SK-N-SH (cell line): Measurements from ENCODE around the gene PHACTR3. TPM values are rescaled to one million over a fixed set of nuclear protein-coding genes. Genes with fewer than 3 reads are reported as not detected.

Source experiments
- CTCF ChIA-PET: fragments of 300-600, 350-600 bp; formaldehyde crosslinking; extraction: SDS; loops from one replicate; lab custom pipeline; 2021; lab: Yijun Ruan, JAX
- POLR2A ChIA-PET: fragments of 350-600 bp; sonication (Branson Sonifier 250); formaldehyde crosslinking; extraction: SDS; loops from one replicate; lab custom pipeline; 2020; ENCODE audit warnings: antibody characterized with exemption, inconsistent platforms; lab: Yijun Ruan, JAX
- DNase-seq: peaks from one replicate; pipeline ENCODE4 v3.0.0; 2012
- H2AFZ ChIP-seq: fragments of 200-600 bp; sonication (generic); 2 replicates; pipeline ENCODE4 v1.8.1; 2016; ENCODE audit warnings: antibody characterized with exemption, mild to moderate bottlenecking, low read depth
- H3F3A ChIP-seq: fragments of 200-600 bp; sonication (generic); replicated peaks from 2 replicates; pipeline ENCODE3; 2016; ENCODE audit warnings: antibody characterized with exemption, mild to moderate bottlenecking; ENCODE audit not compliant: insufficient read depth
- H3K27ac ChIP-seq, 2 experiments: fragments of 200-500 bp in 1 of 2; fragments of 200-600 bp in 1 of 2; sonication (Bioruptor generic) in 1 of 2; sonication (generic), shearing (Covaris generic) in 1 of 2; 2 replicates each; pipeline versions ENCODE4 v1.5.1 to v1.6.1; 2014 to 2016; ENCODE audit warnings: low read depth in 2 of 2, inconsistent platforms in 1 of 2, low read length in 1 of 2, mild to moderate bottlenecking in 1 of 2, mixed read lengths in 1 of 2
- H3K27me3 ChIP-seq: fragments of 200-600 bp; sonication (generic), shearing (Covaris generic); 2 replicates; pipeline ENCODE4 v1.6.1; 2016; ENCODE audit warnings: mixed run types; ENCODE audit not compliant: insufficient read depth
- H3K36me3 ChIP-seq, 2 experiments: fragments of 200-500 bp in 1 of 2; fragments of 200-600 bp in 1 of 2; sonication (Bioruptor generic) in 1 of 2; sonication (generic) in 1 of 2; replicated peaks in 1 of 2; 2 replicates each; pipeline versions ENCODE3 to v1.5.1; 2014 to 2016; ENCODE audit warnings: low read length in 1 of 2, mild to moderate bottlenecking in 1 of 2; ENCODE audit not compliant: insufficient read depth in 2 of 2, control insufficient read depth in 1 of 2
- H3K4me1 ChIP-seq, 2 experiments: fragments of 200-500 bp in 1 of 2; fragments of 200-600 bp in 1 of 2; sonication (Bioruptor generic) in 1 of 2; sonication (generic), shearing (Covaris generic) in 1 of 2; 2 replicates each; pipeline versions ENCODE4 v1.5.1 to v1.6.1; 2014 to 2016; ENCODE audit warnings: low read depth in 1 of 2, low read length in 1 of 2, mixed run types in 1 of 2; ENCODE audit not compliant: insufficient read depth in 2 of 2, control insufficient read depth in 1 of 2
- H3K4me2 ChIP-seq: fragments of 200-600 bp; sonication (generic), shearing (Covaris generic); 2 replicates; pipeline ENCODE4 v1.6.1; 2017; ENCODE audit warnings: mixed run types
- H3K4me3 ChIP-seq, 2 experiments: fragments of 200-500 bp in 1 of 2; fragments of 200-600 bp in 1 of 2; sonication (Bioruptor generic) in 1 of 2; sonication (generic), shearing (Covaris generic) in 1 of 2; 2 replicates each; pipeline versions ENCODE4 v1.5.1 to v1.8.1; 2014 to 2016; ENCODE audit warnings: low read depth in 2 of 2, inconsistent platforms in 1 of 2, low read length in 1 of 2, mild to moderate bottlenecking in 1 of 2, mixed read lengths in 1 of 2, moderate library complexity in 1 of 2
- H3K79me2 ChIP-seq: fragments of 200-600 bp; sonication (generic); 2 replicates; pipeline ENCODE4 v1.8.1; 2017; ENCODE audit warnings: mild to moderate bottlenecking; ENCODE audit not compliant: insufficient read depth
- H3K9ac ChIP-seq: fragments of 200-600 bp; sonication (generic); 2 replicates; pipeline ENCODE4 v1.6.1; 2017; ENCODE audit warnings: mixed run types
- H3K9me2 ChIP-seq: fragments of 200-600 bp; sonication (generic); 2 replicates; pipeline ENCODE4 v1.6.1; 2017; ENCODE audit warnings: mixed run types
- H3K9me3 ChIP-seq: fragments of 200-600 bp; sonication (generic); 2 replicates; pipeline ENCODE4 v1.6.1; 2017; ENCODE audit warnings: mixed run types, mild to moderate bottlenecking, moderate library complexity
- H4K20me1 ChIP-seq: fragments of 200-600 bp; sonication (generic); 2 replicates; pipeline ENCODE4 v1.6.1; 2017; ENCODE audit warnings: mild to moderate bottlenecking, mixed run types; ENCODE audit not compliant: insufficient read depth
- ELF1 ChIP-seq: IDR thresholded peaks from 2 replicates; pipeline ENCODE4 v1.4.0; 2012
- EP300 ChIP-seq, 2 experiments: IDR thresholded peaks; 2 replicates each; pipeline versions ENCODE4 v1.4.0 to v1.6.1; 2012; ENCODE audit warnings: borderline replicate concordance in 1 of 2, low read depth in 1 of 2, low read length in 1 of 2
- EZH2phosphoT487 ChIP-seq: fragments of 200-600 bp; sonication (generic); IDR thresholded peaks from 2 replicates; pipeline ENCODE4 v1.6.1; 2017; ENCODE audit warnings: low read depth, mixed run types, mild to moderate bottlenecking, antibody characterized with exemption, moderate library complexity, borderline replicate concordance
- FOXJ3 ChIP-seq: sonication (generic); formaldehyde crosslinking; IDR thresholded peaks from 2 replicates; pipeline ENCODE4 v1.5.1; 2020; ENCODE audit warnings: mild to moderate bottlenecking, missing genetic modification reagents
- FOXM1 ChIP-seq: IDR thresholded peaks from 2 replicates; pipeline ENCODE4 v1.4.0; 2012; ENCODE audit warnings: low read depth, mild to moderate bottlenecking
- GATA2 ChIP-seq: sonication (generic); formaldehyde crosslinking; IDR thresholded peaks from 2 replicates; pipeline ENCODE4 v1.5.0; 2020; ENCODE audit warnings: mild to moderate bottlenecking, missing genetic modification reagents
- MEF2A ChIP-seq: IDR thresholded peaks from 2 replicates; pipeline ENCODE4 v1.4.0; 2012; ENCODE audit warnings: low read depth, borderline replicate concordance
- NFIC ChIP-seq: IDR thresholded peaks from 2 replicates; pipeline ENCODE4 v1.4.0; 2012; ENCODE audit warnings: borderline replicate concordance
- POLR2AphosphoS5 ChIP-seq: IDR thresholded peaks from 2 replicates; pipeline ENCODE4 v1.6.1; 2012; ENCODE audit warnings: low read depth, low read length
- WGBS: methylation state at CpG from one replicate; pipeline ENCODE4 v1.1.6; 2017; ENCODE audit warnings: low lambda C conversion rate; 5-methylcytosine and 5-hydroxymethylcytosine counted together
- polyA plus RNA-seq, 3 experiments: library from polyadenylated mRNA; depleted of rRNA; stranded (reverse); fragments of >200 nt; gene quantifications; 2 replicates each; pipeline ENCODE4 v1.2.3, GENCODE V29; 2012

Gene PHACTR3
- polyA plus RNA-seq, 1 of the 3 experiments (the other 2 are of a cell fraction) = 0.10 TPM

DNA sequence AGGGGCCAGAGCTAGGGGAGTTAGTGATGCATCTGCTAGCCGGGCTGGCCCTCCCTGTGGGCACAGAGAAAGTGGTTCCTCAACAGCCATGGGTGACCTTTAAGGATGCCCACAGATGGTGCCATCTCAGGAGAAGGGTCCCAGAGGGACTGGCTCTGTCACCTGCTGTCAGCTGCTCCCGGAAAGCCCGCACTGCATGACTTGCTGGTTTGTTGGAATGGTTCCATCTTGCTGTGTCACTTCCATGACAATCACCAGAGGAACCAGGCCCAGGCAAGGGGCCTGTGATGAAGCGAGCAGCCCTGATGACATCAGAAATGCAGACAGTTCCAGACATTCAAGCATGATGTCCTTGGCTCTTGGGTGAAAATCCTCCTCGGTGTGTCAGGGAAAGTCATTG, 125.2 kb downstream of the PHACTR3 start:
- TF ChIP-seq POLR2AphosphoS5 (no peak), GATA2 (no peak), FOXJ3 (CRISPR knock-in tag) (no peak), EP300 (IDR thresholded peaks at IDR 0.05; ENCODE audit: borderline replicate concordance in 1 of 2, low read depth in 1 of 2, low read length in 1 of 2) (no peak), MEF2A (no peak), ELF1 (no peak), NFIC (no peak), EZH2phosphoT487 (no peak)
- WGBS = 20% methylated on average over 4 of the region's 5 CpGs
- H3K9ac ChIP-seq = no peak overlapping the region
- no peak overlapping the region for H2AFZ ChIP-seq
- no peak overlapping the region; a peak in 1 of 4 replicates for H3K27ac ChIP-seq
- CTCF ChIA-PET = interaction anchor here (1.1 to 2.1 kb wide), 4 partner anchors 14 to 158 kb away, joined by 3 to 8 read pairs (median 4); no protein-coding TSS in a partner anchor
- no peaks in the 10 kb centered on the region for H3K36me3 ChIP-seq
- no peak overlapping the region for H3K4me3 ChIP-seq
- no peaks in the 10 kb centered on the region for H3K9me2 ChIP-seq
- no peaks in the 10 kb centered on the region for H3F3A ChIP-seq
- no peaks in the 10 kb centered on the region for H3K9me3 ChIP-seq
- no peak for DNase-seq
- no peak overlapping the region for H3K4me2 ChIP-seq
- POLR2A ChIA-PET = no interaction called here
- H3K4me1 ChIP-seq = peaks cover 0 to 17% of the 10 kb centered on the region in 2 experiments; a peak in 2 of 4 replicates
- H4K20me1 ChIP-seq = no peaks in the 10 kb centered on the region
- no peaks in the 10 kb centered on the region for H3K27me3 ChIP-seq
- no peaks in the 10 kb centered on the region for H3K79me2 ChIP-seq

DNA sequence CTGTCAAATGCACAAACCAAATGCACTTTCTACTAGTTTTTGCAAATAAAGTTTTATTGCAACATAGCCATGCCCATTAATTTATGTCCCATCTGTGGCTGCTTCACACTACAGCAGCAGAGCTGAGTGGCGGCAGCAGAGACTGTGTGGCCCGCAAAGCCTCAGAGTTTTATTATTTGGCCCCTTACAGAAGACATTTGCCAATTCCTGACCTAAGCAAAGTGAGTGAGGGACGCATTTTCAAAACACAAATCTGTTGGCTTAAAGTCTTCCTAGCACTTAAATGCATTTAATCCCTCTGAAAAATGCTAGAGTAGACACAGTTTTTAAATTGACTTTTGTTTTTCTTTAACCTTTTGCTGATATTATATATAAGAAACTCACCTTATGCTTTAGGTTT, 126.4 kb downstream of the PHACTR3 start:
- Histone ChIP-seq H3K9me3 (no peaks in the 10 kb centered on the region), H3F3A (no peaks in the 10 kb centered on the region), H3K9ac (no peak overlapping the region), H3K79me2 (no peaks in the 10 kb centered on the region), H2AFZ (no peak overlapping the region), H4K20me1 (no peaks in the 10 kb centered on the region), H3K4me3 (no peak overlapping the region), H3K27ac (no peak overlapping the region), H3K4me2 (no peak overlapping the region), H3K27me3 (no peaks in the 10 kb centered on the region), H3K9me2 (no peaks in the 10 kb centered on the region), H3K4me1 (peaks cover 0 to 14% of the 10 kb centered on the region in 2 experiments; a peak in 2 of 4 replicates), H3K36me3 (no peaks in the 10 kb centered on the region)
- 42% methylated on average over 3 of the region's 3 CpGs for WGBS
- POLR2A ChIA-PET = no interaction called here
- TF ChIP-seq MEF2A = no peak
- DNase-seq = no peak
- CTCF ChIA-PET = interaction anchor here (0.9 to 1.8 kb wide), 4 partner anchors 15 to 171 kb away, joined by 3 to 5 read pairs (median 4); no protein-coding TSS in a partner anchor

DNA sequence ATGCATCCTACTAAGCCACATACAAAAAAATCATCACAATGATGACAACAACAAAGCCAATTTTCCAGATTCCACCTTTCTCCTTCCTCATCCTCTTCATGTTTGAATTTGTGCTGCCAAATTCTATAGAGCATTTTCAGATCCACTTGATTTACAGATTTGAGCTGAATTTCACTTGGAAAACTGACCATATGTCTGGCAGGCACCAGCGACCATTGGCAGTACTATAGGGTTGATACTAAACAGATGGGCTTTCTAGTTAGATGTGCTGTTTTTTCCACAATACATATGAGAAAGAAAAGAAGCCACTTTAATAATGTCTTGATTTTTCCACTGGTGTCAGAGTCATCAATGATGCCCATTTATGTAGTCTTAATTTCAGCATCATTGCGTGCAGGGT, 127.0 kb downstream of the PHACTR3 start:
- TF ChIP-seq EP300 (IDR thresholded peaks at IDR 0.05; ENCODE audit: borderline replicate concordance in 1 of 2, low read depth in 1 of 2, low read length in 1 of 2) = peak in 1 of 2 experiments; percentile 52; a peak in 1 of 4 replicates
- no peak for TF ChIP-seq FOXM1
- 0 out of 2 replicates have a peak, but pooled peaks have one; percentile 20 for TF ChIP-seq GATA2
- Histone ChIP-seq H3K9ac (no peak overlapping the region), H3K27ac (no peak overlapping the region), H4K20me1 (no peaks in the 10 kb centered on the region), H2AFZ (no peak overlapping the region), H3F3A (no peaks in the 10 kb centered on the region), H3K9me3 (no peaks in the 10 kb centered on the region), H3K27me3 (no peaks in the 10 kb centered on the region), H3K79me2 (no peaks in the 10 kb centered on the region), H3K4me1 (peaks cover 0 to 12% of the 10 kb centered on the region in 2 experiments; a peak in 2 of 4 replicates), H3K4me3 (no peak overlapping the region), H3K9me2 (no peaks in the 10 kb centered on the region), H3K36me3 (no peaks in the 10 kb centered on the region), H3K4me2 (no peak overlapping the region)
- CTCF ChIA-PET = interaction anchor here (0.9 to 3.3 kb wide), 4 partner anchors 50 to 171 kb away, joined by 3 to 15 read pairs (median 4); no protein-coding TSS in a partner anchor
- POLR2A ChIA-PET = interaction anchor here (0.6 kb wide), 1 partner anchor 127 kb away, joined by 7 read pairs; the partner anchor contains the start of gene PHACTR3
- WGBS = 17% methylated on average over 2 of the region's 2 CpGs
- peak; percentile 59 for DNase-seq
